Peyer's patch (tissue), 4 donors: ENCODE data around the gene KIF1A. TPM values are rescaled to one million over a fixed set of nuclear protein-coding genes. Genes with fewer than 3 reads are reported as not detected.
"Not testable (repeated sequence)": the region's sequence is repeated elsewhere in the genome, so short reads cannot be mapped to it uniquely, and the experiment has no call there.

ENCODE experiments used
- DNase-seq, 3 donors: peaks; one replicate each; pipeline ENCODE4 v3.0.0-alpha.2; 2017 to 2019
- H3K27ac ChIP-seq, 4 donors: fragments of 200-600 bp; sonication (generic); one replicate each; pipeline ENCODE4 v1.5.1; 2016 to 2019
- H3K27me3 ChIP-seq, 2 donors: fragments of 200-600 bp; sonication (generic); one replicate each; pipeline ENCODE4 v1.5.1; 2019
- H3K36me3 ChIP-seq, 3 donors: fragments of 200-600 bp; sonication (generic); one replicate each; pipeline ENCODE4 v1.5.1; 2016 to 2019
- H3K4me1 ChIP-seq, 4 donors: fragments of 200-600 bp; sonication (generic); one replicate each; pipeline ENCODE4 v1.5.1; 2016 to 2019
- H3K4me3 ChIP-seq, 4 donors: fragments of 200-600 bp; sonication (generic); 1 replicate in 3 of 4; 2 replicates in 1 of 4; pipeline ENCODE4 v1.5.1; 2016 to 2019; ENCODE audit warnings: mild to moderate bottlenecking in 1 of 4
- H3K9me3 ChIP-seq, 4 donors: fragments of 200-600 bp; sonication (generic); one replicate each; pipeline ENCODE4 v1.5.1; 2016 to 2019; ENCODE audit warnings: mild to moderate bottlenecking in 1 of 4
- POLR2A ChIP-seq, 2 donors: fragments of 450-650 bp; IDR thresholded peaks; one replicate each; pipeline ENCODE4 v1.5.1; 2017; ENCODE audit warnings: antibody characterized with exemption in 2 of 2, mild to moderate bottlenecking in 2 of 2, moderate library complexity in 2 of 2
- total RNA-seq, 4 donors: library from RNA; depleted of rRNA; stranded (reverse); fragments of >200 nt; gene quantifications; one replicate each; pipeline ENCODE4 v1.1.0, GENCODE V29; 2016
- TF ChIP-seq, protein P1 (sequence below), 6 experiments: fragments of 450-650 bp in 4 of 6; fragments of 200-600 bp in 2 of 6; sonication (generic) in 1 of 6; IDR thresholded peaks; one replicate each; pipeline ENCODE4 v1.5.1; 2017 to 2019; ENCODE audit warnings: antibody characterized with exemption in 6 of 6, mild to moderate bottlenecking in 3 of 6, moderate library complexity in 1 of 6

Gene KIF1A
- total RNA-seq, 4 donors from 2014 or later, result 0.83 to 6.0 (median 2.0) TPM

DNA sequence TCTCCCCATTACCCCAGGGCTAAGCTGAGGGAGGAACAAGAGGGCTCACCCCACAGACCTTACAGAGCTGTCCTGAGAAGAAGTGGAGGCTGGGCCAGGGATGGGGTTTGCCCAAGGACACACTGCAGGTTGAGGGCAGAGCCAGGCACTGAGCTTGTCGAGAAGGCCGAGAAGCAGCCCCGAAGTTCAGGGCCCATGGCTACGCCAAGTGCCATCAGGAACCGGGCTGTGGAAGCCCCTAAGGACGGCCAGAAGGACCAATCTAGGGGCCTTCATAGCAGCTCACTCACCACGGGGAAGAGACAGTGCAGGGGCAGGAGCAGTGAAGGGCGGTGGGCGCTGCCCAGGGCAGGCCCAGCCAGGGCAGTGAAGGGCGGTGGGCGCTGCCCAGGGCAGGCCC is 30.0 kb upstream of the KIF1A start:
- Histone ChIP-seq H3K9me3 (no peaks in the 10 kb centered on the region), H3K4me1 (no peaks in the 10 kb centered on the region), H3K36me3 (no peaks in the 10 kb centered on the region), H3K27ac (no peak overlapping the region), H3K4me3 (no peak overlapping the region), H3K27me3 (no peaks in the 10 kb centered on the region)
- no peak for DNase-seq
- TF ChIP-seq POLR2A (IDR thresholded peaks at IDR 0.05), result no peak
- TF ChIP-seq, protein P1, sequence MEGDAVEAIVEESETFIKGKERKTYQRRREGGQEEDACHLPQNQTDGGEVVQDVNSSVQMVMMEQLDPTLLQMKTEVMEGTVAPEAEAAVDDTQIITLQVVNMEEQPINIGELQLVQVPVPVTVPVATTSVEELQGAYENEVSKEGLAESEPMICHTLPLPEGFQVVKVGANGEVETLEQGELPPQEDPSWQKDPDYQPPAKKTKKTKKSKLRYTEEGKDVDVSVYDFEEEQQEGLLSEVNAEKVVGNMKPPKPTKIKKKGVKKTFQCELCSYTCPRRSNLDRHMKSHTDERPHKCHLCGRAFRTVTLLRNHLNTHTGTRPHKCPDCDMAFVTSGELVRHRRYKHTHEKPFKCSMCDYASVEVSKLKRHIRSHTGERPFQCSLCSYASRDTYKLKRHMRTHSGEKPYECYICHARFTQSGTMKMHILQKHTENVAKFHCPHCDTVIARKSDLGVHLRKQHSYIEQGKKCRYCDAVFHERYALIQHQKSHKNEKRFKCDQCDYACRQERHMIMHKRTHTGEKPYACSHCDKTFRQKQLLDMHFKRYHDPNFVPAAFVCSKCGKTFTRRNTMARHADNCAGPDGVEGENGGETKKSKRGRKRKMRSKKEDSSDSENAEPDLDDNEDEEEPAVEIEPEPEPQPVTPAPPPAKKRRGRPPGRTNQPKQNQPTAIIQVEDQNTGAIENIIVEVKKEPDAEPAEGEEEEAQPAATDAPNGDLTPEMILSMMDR (IDR thresholded peaks at IDR 0.05), result no peak

DNA sequence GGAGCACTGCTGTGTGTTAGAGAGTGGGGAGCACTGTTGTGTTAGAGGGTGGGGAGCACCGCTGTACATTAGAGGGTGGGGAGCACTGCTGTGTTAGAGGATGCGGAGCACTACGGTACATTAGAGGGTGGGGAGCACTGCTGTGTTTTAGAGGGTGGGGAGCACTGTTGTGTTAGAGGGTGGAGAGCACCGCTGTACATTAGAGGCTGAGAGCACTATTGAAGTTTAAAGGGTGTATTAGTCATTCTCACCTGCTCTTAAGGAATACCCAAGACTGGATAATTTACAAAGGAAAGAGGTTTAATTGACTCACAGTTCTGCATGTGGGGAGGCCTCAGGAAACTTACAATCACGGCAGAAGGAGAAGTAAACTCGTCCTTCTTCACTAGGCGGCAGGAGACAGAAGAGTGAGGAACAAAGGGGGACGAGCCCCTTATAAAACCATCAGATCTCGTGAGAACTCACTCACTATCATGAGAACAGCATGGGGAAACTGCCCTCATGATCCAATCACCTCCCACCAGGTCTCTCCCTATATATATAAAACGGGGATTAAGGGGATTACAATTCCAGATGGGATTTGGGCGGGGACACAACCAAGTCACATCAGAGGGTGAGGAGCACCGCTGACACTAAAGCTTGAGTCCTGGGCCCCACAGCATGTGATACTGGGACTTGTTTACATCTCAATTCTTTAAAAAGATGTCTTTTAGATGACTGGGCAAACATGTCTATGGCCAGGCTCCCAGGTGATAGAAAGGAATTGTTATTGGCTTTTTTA is 29.1 kb upstream of the KIF1A start:
- H3K9me3 ChIP-seq, result no peaks in the 10 kb centered on the region
- H3K27ac ChIP-seq, result no peak overlapping the region
- no peak for TF ChIP-seq POLR2A (IDR thresholded peaks at IDR 0.05)
- TF ChIP-seq, protein P1 (IDR thresholded peaks at IDR 0.05), result no peak

DNA sequence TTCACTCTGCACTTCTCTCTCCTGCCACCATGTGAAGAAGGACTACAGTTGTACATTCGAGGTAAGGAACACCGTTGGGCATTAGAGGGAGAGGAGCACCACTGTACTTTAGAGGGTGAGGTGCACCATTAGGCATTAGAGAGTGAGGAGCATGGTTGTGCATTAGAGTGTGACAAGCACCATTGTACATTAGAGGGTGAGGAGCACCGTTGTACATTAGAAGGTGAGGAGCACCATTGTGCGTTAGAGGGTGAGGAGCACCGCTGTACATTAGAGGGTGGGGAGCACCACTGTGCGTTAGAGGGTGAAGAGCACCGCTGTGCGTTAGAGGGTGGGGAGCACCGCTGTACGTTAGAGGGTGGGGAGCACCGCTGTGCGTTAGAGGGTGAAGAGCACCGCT is 27.8 kb upstream of the KIF1A start:
- no peaks in the 10 kb centered on the region for H3K36me3 ChIP-seq
- TF ChIP-seq, protein P1 (IDR thresholded peaks at IDR 0.05), result no peak
- no peak for TF ChIP-seq POLR2A (IDR thresholded peaks at IDR 0.05)
- no peaks in the 10 kb centered on the region for H3K27me3 ChIP-seq
- no peak for DNase-seq
- H3K4me3 ChIP-seq, result no peak overlapping the region
- no peaks in the 10 kb centered on the region for H3K4me1 ChIP-seq
- no peak overlapping the region for H3K27ac ChIP-seq
- H3K9me3 ChIP-seq, result no peaks in the 10 kb centered on the region

More for the DNA sequence above, 29.1 kb upstream of the KIF1A start:
- Histone ChIP-seq H3K27me3 (no peaks in the 10 kb centered on the region), H3K4me1 (no peaks in the 10 kb centered on the region), H3K36me3 (no peaks in the 10 kb centered on the region), H3K4me3 (no peak overlapping the region)
- DNase-seq, result no peak

DNA sequence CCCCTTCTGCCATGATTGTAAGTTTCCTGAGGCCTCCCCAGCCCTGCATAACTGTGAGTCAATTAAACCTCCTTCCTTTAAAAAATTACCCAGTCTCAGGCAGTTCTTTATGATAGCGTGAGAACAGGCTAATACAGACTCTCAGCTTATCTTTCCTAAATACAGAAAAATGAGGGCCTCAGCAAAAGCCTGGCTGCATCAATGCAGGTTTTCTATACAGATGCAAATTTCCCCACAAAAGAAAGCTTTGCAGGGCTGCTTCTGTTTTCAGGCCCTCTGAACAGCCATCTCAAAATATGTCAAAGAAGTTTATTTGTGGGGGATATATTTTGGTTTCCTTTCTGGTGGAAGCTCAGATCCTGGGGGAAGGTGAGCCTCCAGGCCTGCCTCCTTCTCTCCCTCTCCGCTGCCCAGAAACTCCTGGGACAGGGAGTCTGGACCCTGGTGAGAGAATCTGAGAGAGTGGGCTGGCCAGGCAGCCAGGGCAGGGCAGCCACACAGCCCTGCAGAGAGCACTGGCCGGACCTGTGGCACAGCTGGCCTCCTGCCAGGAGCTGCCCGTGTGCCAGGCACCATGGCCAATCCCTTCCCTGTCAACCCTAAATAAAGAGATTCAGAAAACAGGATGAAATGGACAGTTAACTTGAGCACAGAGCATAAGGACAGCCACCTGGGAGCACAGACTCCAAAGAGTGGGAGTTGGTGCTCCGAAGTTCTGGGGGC is 27.0 kb upstream of the KIF1A start:
- no peaks in the 10 kb centered on the region for H3K36me3 ChIP-seq
- H3K9me3 ChIP-seq, result no peaks in the 10 kb centered on the region
- no peak overlapping the region for H3K4me3 ChIP-seq
- TF ChIP-seq, protein P1 (IDR thresholded peaks at IDR 0.05), result no peak
- no peak for TF ChIP-seq POLR2A (IDR thresholded peaks at IDR 0.05)
- no peaks in the 10 kb centered on the region for H3K4me1 ChIP-seq
- DNase-seq, result no peak
- no peaks in the 10 kb centered on the region for H3K27me3 ChIP-seq
- no peak overlapping the region for H3K27ac ChIP-seq

DNA sequence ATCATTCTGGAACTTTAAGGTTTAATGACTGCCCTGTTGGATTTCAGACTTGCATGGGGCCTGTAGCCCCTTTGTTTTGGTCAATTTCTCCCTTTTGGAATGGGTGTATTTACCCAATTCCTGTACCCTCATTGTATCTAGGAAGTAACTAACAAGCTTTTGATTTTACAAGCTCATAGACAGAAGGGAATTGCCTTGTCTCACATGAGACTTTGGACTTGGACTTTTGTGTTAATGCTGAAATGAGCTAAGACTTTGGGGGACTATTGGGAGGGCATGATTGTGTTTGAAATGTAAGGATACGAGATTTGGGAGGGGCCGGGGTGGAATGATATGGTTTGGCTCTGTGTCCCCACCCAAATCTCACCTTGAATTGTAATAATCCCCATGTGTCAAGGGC is 26.3 kb upstream of the KIF1A start:
- H3K4me1 ChIP-seq, H3K27me3 ChIP-seq, H3K27ac ChIP-seq, DNase-seq, H3K36me3 ChIP-seq, H3K9me3 ChIP-seq, H3K4me3 ChIP-seq: not testable (repeated sequence)

DNA sequence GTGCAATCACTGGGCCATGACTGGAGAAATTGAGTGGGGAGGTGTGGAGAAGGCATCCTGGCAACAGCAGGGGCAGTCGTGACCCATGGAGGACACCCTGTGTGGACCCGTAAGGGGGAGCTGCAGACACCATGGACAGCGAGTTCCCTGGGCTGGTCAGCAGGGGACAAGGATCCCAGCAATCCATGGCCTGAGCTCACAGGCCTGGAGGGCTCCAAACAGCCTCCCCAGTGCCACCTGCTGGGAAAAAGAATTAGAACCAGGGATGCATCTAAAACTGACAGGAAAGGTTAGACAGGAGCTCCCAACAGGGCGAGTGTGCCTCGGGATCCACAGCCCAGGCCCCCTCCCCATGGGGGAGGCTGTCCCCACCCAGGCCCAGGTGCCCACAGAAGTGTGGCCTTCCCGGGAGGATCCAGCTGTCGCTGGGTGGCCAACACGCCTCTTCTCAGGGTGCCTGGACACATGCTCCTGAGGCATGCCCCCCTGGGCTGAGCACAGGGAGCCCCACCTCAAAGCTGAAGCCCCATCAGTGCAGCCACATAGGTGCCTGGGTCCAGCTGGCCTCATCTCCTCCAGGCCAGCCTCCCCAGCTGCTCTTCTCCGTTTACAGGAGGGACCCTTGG is 20.5 kb upstream of the KIF1A start:
- DNase-seq, result no peak
- H3K4me3 ChIP-seq, result no peak overlapping the region
- no peak overlapping the region for H3K27ac ChIP-seq
- H3K9me3 ChIP-seq, result no peaks in the 10 kb centered on the region
- H3K36me3 ChIP-seq, result no peaks in the 10 kb centered on the region
- H3K27me3 ChIP-seq, result no peaks in the 10 kb centered on the region
- H3K4me1 ChIP-seq, result no peaks in the 10 kb centered on the region
- TF ChIP-seq, protein P1 (IDR thresholded peaks at IDR 0.05), result peak in 4 of 6 experiments; percentile 37 to 53 (median 46)
- no peak for TF ChIP-seq POLR2A (IDR thresholded peaks at IDR 0.05)
